Right ventricle myocardium superior (tissue), 1 donor: ENCODE results near the gene GRXCR2. TPM values are rescaled to one million over a fixed set of nuclear protein-coding genes. Genes with fewer than 3 reads are reported as not detected.
"Not testable (repeated sequence)": the region's sequence is repeated elsewhere in the genome, so short reads cannot be mapped to it uniquely, and the experiment has no call there.

Experiments
- ATAC-seq: fragments of 200-7000 bp; cut with Tn5 transposase; one replicate; pipeline ENCODE4 v1.9.1; 2020; ENCODE audit warnings: mild to moderate bottlenecking; ENCODE audit not compliant: poor library complexity
- DNase-seq: peaks from one replicate; pipeline ENCODE4 v3.0.0-alpha.2; 2020
- intact Hi-C: fragments of 100-400 bp; cut with DNase I; formaldehyde crosslinking; loops from one replicate; pipeline ENCODE4 v1.11.2; 2022
- total RNA-seq: library from RNA; stranded (reverse); fragmentation: NEBNext Ultra II Directional; extraction: Animal tissue kit (Norgen Biotek cat#: 25700); gene quantifications from one replicate; pipeline ENCODE4 v1.2.1, GENCODE V29; 2021
- donor health status: DM: no; HTN: yes; CAD: no; lungs with severe emphysema.

GRXCR2 gene
- total RNA-seq, 1 donor from 2014 or later: 9.6 TPM

- no peak for ATAC-seq
- no peak for DNase-seq
- intact Hi-C loops: no loop called here
These were observed 26.7 kb downstream of the GRXCR2 start for GRCh38 chr5:145846081-145846480.

- DNase-seq (no peak), ATAC-seq (no peak)
- intact Hi-C loops: no loop called here
These were observed 31.5 kb downstream of the GRXCR2 start for GRCh38 chr5:145841299-145841698.

GRCh38 chr5:145840458-145841132 lies 32.2 kb downstream of the GRXCR2 start:
- intact Hi-C loops: no loop called here
- DNase-seq (no peak), ATAC-seq (no peak)

GRCh38 chr5:145838276-145838675 lies 34.5 kb downstream of the GRXCR2 start:
- intact Hi-C loops: loop anchor here (10.0 kb wide), 1 partner anchor 207 kb away; no protein-coding TSS in a partner anchor
- ATAC-seq (no peak), DNase-seq (no peak)

- not testable (repeated sequence) for ATAC-seq, DNase-seq
- intact Hi-C loops: loop anchor here (10.0 kb wide), 1 partner anchor 209 kb away; no protein-coding TSS in a partner anchor
These were observed 36.6 kb downstream of the GRXCR2 start for GRCh38 chr5:145836241-145836640.

GRCh38 chr5:145835848-145836239 lies 37.0 kb downstream of the GRXCR2 start:
- DNase-seq (no peak), ATAC-seq (peak; percentile 9)
- intact Hi-C loops: loop anchor here (10.0 kb wide), 1 partner anchor 209 kb away; no protein-coding TSS in a partner anchor

GRCh38 chr5:145834917-145835847 lies 37.6 kb downstream of the GRXCR2 start, which contains the start of gene PRELID2:
Gene PRELID2, minus strand, starts transcription at chr5:145835342. Its CDS starts 91 bp downstream, at chr5:145835251.
- ATAC-seq (peak; percentile 93), DNase-seq (peak; percentile 95)
- intact Hi-C loops: loop anchor here (10.0 kb wide), 1 partner anchor 210 kb away; no protein-coding TSS in a partner anchor

GRCh38 chr5:145834554-145834916 lies 38.3 kb downstream of the GRXCR2 start:
- ATAC-seq (no peak), DNase-seq (no peak)
- intact Hi-C loops: loop anchor here (10.0 kb wide), 1 partner anchor 210 kb away; no protein-coding TSS in a partner anchor

- DNase-seq (no peak), ATAC-seq (no peak)
- intact Hi-C loops: loop anchor here (10.0 kb wide), 1 partner anchor 211 kb away; no protein-coding TSS in a partner anchor
These were observed 39.1 kb downstream of the GRXCR2 start for GRCh38 chr5:145833631-145834200.

- DNase-seq: no peak
- no peak for ATAC-seq
- intact Hi-C loops: loop anchor here (10.0 kb wide), 1 partner anchor 214 kb away; no protein-coding TSS in a partner anchor
These were observed 42.2 kb downstream of the GRXCR2 start for GRCh38 chr5:145830594-145830993.

- no peak for ATAC-seq
- intact Hi-C loops: loop anchor here (10.0 kb wide), 1 partner anchor 215 kb away; no protein-coding TSS in a partner anchor
- DNase-seq: no peak
These were observed 43.0 kb downstream of the GRXCR2 start for GRCh38 chr5:145829708-145830361.

GRCh38 chr5:145826895-145827674 lies 45.7 kb downstream of the GRXCR2 start:
- intact Hi-C loops: no loop called here
- no peak for DNase-seq
- no peak for ATAC-seq

GRCh38 chr5:145825751-145826180 lies 47.0 kb downstream of the GRXCR2 start:
- peak; percentile 23 for ATAC-seq
- DNase-seq: no peak
- intact Hi-C loops: no loop called here

GRCh38 chr5:145824040-145824439 lies 48.8 kb downstream of the GRXCR2 start:
- no peak for DNase-seq
- ATAC-seq: no peak
- intact Hi-C loops: no loop called here

- no peak for ATAC-seq
- intact Hi-C loops: no loop called here
- DNase-seq: no peak
These were observed 54.2 kb downstream of the GRXCR2 start for GRCh38 chr5:145818604-145819003.

- intact Hi-C loops: no loop called here
- DNase-seq: no peak
- peak; percentile 22 for ATAC-seq
These were observed 59.9 kb downstream of the GRXCR2 start for GRCh38 chr5:145812877-145813276.

- DNase-seq: no peak
- peak; percentile 85 for ATAC-seq
These were observed 60.8 kb downstream of the GRXCR2 start for GRCh38 chr5:145811834-145812625.

More at GRCh38 chr5:145811834-145812625, 60.8 kb downstream of the GRXCR2 start:
- intact Hi-C loops: no loop called here
